Common myeloid progenitor, CD34-positive (primary cell): ENCODE data around the gene SYNGAP1.

ENCODE experiments used
- CTCF ChIA-PET: fragments of 350-600 bp; sonication (Branson Sonifier 250); formaldehyde crosslinking; loops from one replicate; lab custom pipeline; 2021; ENCODE audit warnings: antibody characterized with exemption; lab: Charles Lee
- POLR2A ChIA-PET: fragments of 350-600 bp; sonication (Branson Sonifier 250); formaldehyde crosslinking; loops from one replicate; lab custom pipeline; 2021; ENCODE audit warnings: antibody characterized with exemption; lab: Charles Lee
- DNase-seq, 3 donors: peaks; one replicate each; pipeline versions ENCODE4 v3.0.0 to v3.0.0-alpha.2; 2013
- H3K27ac ChIP-seq, 2 experiments: 1 replicate in 1 of 2; 2 replicates in 1 of 2; pipeline ENCODE4 v1.7.0; 2013; ENCODE audit warnings: inconsistent platforms in 2 of 2, low read length in 2 of 2, mild to moderate bottlenecking in 2 of 2, low read depth in 1 of 2, moderate library complexity in 1 of 2; ENCODE audit not compliant: severe bottlenecking in 2 of 2, insufficient read depth in 1 of 2, poor library complexity in 1 of 2
- H3K27me3 ChIP-seq, 5 experiments: replicated peaks in 2 of 5; 1 replicate in 3 of 5; 2 replicates in 2 of 5; pipeline versions ENCODE4 v1.6.1 to v1.7.0; 2013; ENCODE audit warnings: low read length in 4 of 5, mild to moderate bottlenecking in 2 of 5, moderate library complexity in 2 of 5, inconsistent platforms in 1 of 5; ENCODE audit not compliant: insufficient read depth in 5 of 5, control insufficient read depth in 4 of 5
- H3K36me3 ChIP-seq, 4 experiments: 1 replicate in 2 of 4; 2 replicates in 2 of 4; pipeline versions ENCODE4 v1.6.1 to v1.7.0; 2013; ENCODE audit warnings: low read length in 3 of 4, control low read depth in 1 of 4, mild to moderate bottlenecking in 1 of 4; ENCODE audit not compliant: control insufficient read depth in 4 of 4, insufficient read depth in 4 of 4
- H3K4me1 ChIP-seq, 4 experiments: 1 replicate in 3 of 4; 2 replicates in 1 of 4; pipeline versions ENCODE4 v1.6.1 to v1.7.1; 2013; ENCODE audit warnings: low read length in 3 of 4, mild to moderate bottlenecking in 3 of 4, control low read depth in 1 of 4, inconsistent platforms in 1 of 4, moderate library complexity in 1 of 4; ENCODE audit not compliant: control insufficient read depth in 4 of 4, insufficient read depth in 4 of 4; ENCODE audit errors: control extremely low read depth in 1 of 4
- H3K4me3 ChIP-seq, 7 experiments: 1 replicate in 4 of 7; 2 replicates in 3 of 7; pipeline versions ENCODE4 v1.5.1 to v1.7.0; 2013; ENCODE audit warnings: mild to moderate bottlenecking in 7 of 7, low read length in 6 of 7, moderate library complexity in 6 of 7, inconsistent platforms in 2 of 7, low read depth in 2 of 7, control low read depth in 1 of 7; ENCODE audit not compliant: insufficient read depth in 4 of 7, control insufficient read depth in 1 of 7; ENCODE audit errors: extremely low read depth in 1 of 7
- H3K9me3 ChIP-seq, 5 experiments: 1 replicate in 4 of 5; 2 replicates in 1 of 5; pipeline versions ENCODE4 v1.6.1 to v1.7.1; 2013; ENCODE audit warnings: low read length in 4 of 5, mild to moderate bottlenecking in 2 of 5, inconsistent platforms in 1 of 5, low read depth in 1 of 5, moderate library complexity in 1 of 5; ENCODE audit not compliant: control insufficient read depth in 4 of 5, insufficient read depth in 2 of 5; ENCODE audit errors: control extremely low read depth in 1 of 5
- WGBS: methylation state at CpG from one replicate; pipeline ENCODE4 v1.1.5; 2013; ENCODE audit not compliant: insufficient coverage; 5-methylcytosine and 5-hydroxymethylcytosine counted together

Gene SYNGAP1

GRCh38 chr6:33437666-33438065 lies 17.8 kb downstream of the SYNGAP1 start:
- H3K4me1 ChIP-seq, result peaks cover 3 to 14% (median 11%) of the 10 kb centered on the region in 4 experiments
- CTCF ChIA-PET, result interaction anchor here (1.4 to 1.5 kb wide), 2 partner anchors 12 to 16 kb away, joined by 3 to 4 read pairs; no protein-coding TSS in a partner anchor
- WGBS, result 94% methylated on average over 14 of the region's 18 CpGs
- no peak for DNase-seq
- no peak overlapping the region for H3K4me3 ChIP-seq
- POLR2A ChIA-PET, result no interaction called here
- peaks cover 10 to 73% (median 52%) of the 10 kb centered on the region in 4 experiments for H3K36me3 ChIP-seq
- no peaks in the 10 kb centered on the region for H3K9me3 ChIP-seq
- no peaks in the 10 kb centered on the region for H3K27me3 ChIP-seq
- no peak overlapping the region for H3K27ac ChIP-seq

GRCh38 chr6:33438978-33439594 lies 19.2 kb downstream of the SYNGAP1 start:
- Histone ChIP-seq H3K4me1 (no peaks in the 10 kb centered on the region), H3K27me3 (no peaks in the 10 kb centered on the region), H3K36me3 (peaks cover 10 to 85% (median 62%) of the 10 kb centered on the region in 4 experiments), H3K27ac (no peak overlapping the region), H3K9me3 (no peaks in the 10 kb centered on the region), H3K4me3 (no peak overlapping the region)
- no peak for DNase-seq
- ChIA-PET POLR2A (no interaction called here), CTCF (no interaction called here)
- 100% methylated on average over 3 of the region's 3 CpGs for WGBS

GRCh38 chr6:33439956-33440648 lies 20.2 kb downstream of the SYNGAP1 start:
- CTCF ChIA-PET, result interaction anchor here (1.0 kb wide), 1 partner anchor 10 kb away, joined by 4 read pairs; no protein-coding TSS in a partner anchor
- WGBS, result 85% methylated on average over 9 of the region's 9 CpGs
- no peaks in the 10 kb centered on the region for H3K27me3 ChIP-seq
- H3K27ac ChIP-seq, result no peak overlapping the region
- peaks cover 12 to 93% (median 67%) of the 10 kb centered on the region in 4 experiments for H3K36me3 ChIP-seq
- POLR2A ChIA-PET, result no interaction called here
- H3K4me1 ChIP-seq, result no peaks in the 10 kb centered on the region
- H3K9me3 ChIP-seq, result no peaks in the 10 kb centered on the region
- no peak overlapping the region for H3K4me3 ChIP-seq
- no peak for DNase-seq

GRCh38 chr6:33440649-33441309 lies 20.9 kb downstream of the SYNGAP1 start:
- ChIA-PET CTCF (interaction anchor here (0.9 to 1.1 kb wide), 4 partner anchors 9 to 12 kb away, joined by 3 to 4 read pairs (median 4); no protein-coding TSS in a partner anchor), POLR2A (no interaction called here)
- no peak for DNase-seq

GRCh38 chr6:33441457-33441856 lies 21.6 kb downstream of the SYNGAP1 start:
- no peak for DNase-seq
- no peak overlapping the region for H3K27ac ChIP-seq
- CTCF ChIA-PET, result interaction anchor here (0.9 to 1.1 kb wide), 3 partner anchors 8 to 12 kb away, joined by 3 to 4 read pairs (median 3); no protein-coding TSS in a partner anchor
- WGBS, result 96% methylated on average over 5 of the region's 9 CpGs
- H3K4me3 ChIP-seq, result no peak overlapping the region
- no peaks in the 10 kb centered on the region for H3K27me3 ChIP-seq
- POLR2A ChIA-PET, result no interaction called here
- no peaks in the 10 kb centered on the region for H3K9me3 ChIP-seq
- no peaks in the 10 kb centered on the region for H3K4me1 ChIP-seq
- H3K36me3 ChIP-seq, result peaks cover 9 to 89% (median 64%) of the 10 kb centered on the region in 4 experiments

More at GRCh38 chr6:33440649-33441309, 20.9 kb downstream of the SYNGAP1 start:
- Histone ChIP-seq H3K4me1 (no peaks in the 10 kb centered on the region), H3K36me3 (peaks cover 11 to 89% (median 65%) of the 10 kb centered on the region in 4 experiments), H3K4me3 (no peak overlapping the region), H3K27me3 (no peaks in the 10 kb centered on the region), H3K27ac (no peak overlapping the region), H3K9me3 (no peaks in the 10 kb centered on the region)
- 90% methylated on average over 18 of the region's 19 CpGs for WGBS

- POLR2A ChIA-PET, result no interaction called here
- WGBS, result 97% methylated on average over 8 of the region's 8 CpGs
- H3K36me3 ChIP-seq, result peaks cover 9 to 88% (median 64%) of the 10 kb centered on the region in 4 experiments
Observed at GRCh38 chr6:33442283-33442682, 22.4 kb downstream of the SYNGAP1 start.

More at GRCh38 chr6:33442283-33442682, 22.4 kb downstream of the SYNGAP1 start:
- CTCF ChIA-PET, result no interaction called here
- Histone ChIP-seq H3K4me3 (no peak overlapping the region), H3K9me3 (no peaks in the 10 kb centered on the region), H3K27ac (no peak overlapping the region), H3K27me3 (no peaks in the 10 kb centered on the region), H3K4me1 (no peaks in the 10 kb centered on the region)
- no peak for DNase-seq
